ENCODE measurements around the gene DEFB131B. TPM values are rescaled to one million over a fixed set of nuclear protein-coding genes. Genes with fewer than 3 reads are reported as not detected.

The DEFB131B gene

DNA sequence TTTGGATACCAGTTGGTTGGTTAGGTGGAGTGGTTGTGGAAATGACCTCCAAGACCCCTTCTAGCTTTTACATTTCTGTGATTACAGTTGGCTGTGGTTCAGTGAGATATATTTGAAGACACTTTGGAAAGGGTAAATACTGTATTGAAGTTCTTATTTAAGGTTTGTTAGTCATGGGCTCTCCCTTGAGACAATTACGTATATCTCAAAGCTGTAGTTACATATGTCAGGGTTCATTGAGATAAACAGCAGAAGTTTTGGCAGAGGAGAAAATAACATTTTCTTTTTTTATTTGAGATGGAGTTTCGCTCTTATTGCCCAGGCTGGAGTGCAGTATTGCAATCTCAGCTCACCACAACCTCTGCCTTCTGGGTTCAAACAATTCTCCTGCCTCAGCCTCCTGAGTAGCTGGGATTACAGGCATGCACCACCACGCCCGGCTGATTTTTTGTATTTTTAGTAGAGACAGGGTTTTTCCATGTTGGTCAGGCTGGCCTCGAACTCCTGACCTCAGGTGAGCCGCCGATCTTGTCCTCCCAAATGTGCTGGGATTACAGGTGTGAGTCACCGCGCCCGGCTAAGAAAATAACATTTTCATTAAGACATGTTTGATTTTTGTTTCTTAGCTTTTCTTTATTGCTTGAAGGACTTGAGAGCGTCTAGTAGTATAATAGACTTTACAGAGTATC is 52.4 kb downstream of the DEFB131B start:
- no peak overlapping the region for H2BK15ac ChIP-seq (ENCODE audit: low read depth, poor library complexity, severe bottlenecking)
- H2BK120ac ChIP-seq (ENCODE audit: low read depth, low read length), result no peak overlapping the region
- no peak overlapping the region for H3K18ac ChIP-seq (ENCODE audit: low read depth in 1 of 2, low read length in 2 of 2)
- no peak overlapping the region for H2AFZ ChIP-seq (ENCODE audit: low read depth, low read length)
- no peak overlapping the region for H4K8ac ChIP-seq (ENCODE audit: low read length)
- peaks cover 10% of the 10 kb centered on the region for H3K4me1 ChIP-seq (ENCODE audit: control insufficient read depth, insufficient read depth, low read depth, low read length)
- H4K91ac ChIP-seq (ENCODE audit: low read length), result no peak overlapping the region
- no peak overlapping the region for H2AK5ac ChIP-seq (ENCODE audit: low read length, severe bottlenecking)
- no peak overlapping the region for H3K23ac ChIP-seq (ENCODE audit: low read length in 2 of 2)
- H3K14ac ChIP-seq (ENCODE audit: low read length in 2 of 2), result no peak overlapping the region
- H3K4me2 ChIP-seq (ENCODE audit: low read length, poor library complexity, severe bottlenecking), result no peak overlapping the region
- DNase-seq, result no peak
- H2BK12ac ChIP-seq (ENCODE audit: low read length in 2 of 2), result no peak overlapping the region
- H2BK5ac ChIP-seq (ENCODE audit: low read depth, low read length, poor library complexity, severe bottlenecking), result no peak overlapping the region
- WGBS, result 90% methylated on average over 10 of the region's 11 CpGs
- no peak overlapping the region for H3K27ac ChIP-seq (ENCODE audit: low read length, poor library complexity, severe bottlenecking)
- no peak overlapping the region for H3K4ac ChIP-seq (ENCODE audit: low read depth in 1 of 2, low read length in 2 of 2)
- H3K4me3 ChIP-seq (ENCODE audit: insufficient read depth in 1 of 2, low read depth in 1 of 2, low read length in 2 of 2), result peak overlapping the region in 1 of 2 experiments; percentile 96
- peaks cover 10% of the 10 kb centered on the region for H3K79me1 ChIP-seq (replicated peaks; ENCODE audit: low read length, poor library complexity, severe bottlenecking)
- no peaks in the 10 kb centered on the region for H3K36me3 ChIP-seq (ENCODE audit: control insufficient read depth in 1 of 2, insufficient read depth in 2 of 2, low read depth in 1 of 2, low read length in 2 of 2)
- no peak overlapping the region for H3K9ac ChIP-seq (ENCODE audit: low read length)
- no peaks in the 10 kb centered on the region for H3K27me3 ChIP-seq (ENCODE audit: control insufficient read depth in 1 of 2, insufficient read depth in 1 of 2, low read length in 2 of 2)
- no peaks in the 10 kb centered on the region for H3K9me3 ChIP-seq (ENCODE audit: control insufficient read depth, low read length)

DNA sequence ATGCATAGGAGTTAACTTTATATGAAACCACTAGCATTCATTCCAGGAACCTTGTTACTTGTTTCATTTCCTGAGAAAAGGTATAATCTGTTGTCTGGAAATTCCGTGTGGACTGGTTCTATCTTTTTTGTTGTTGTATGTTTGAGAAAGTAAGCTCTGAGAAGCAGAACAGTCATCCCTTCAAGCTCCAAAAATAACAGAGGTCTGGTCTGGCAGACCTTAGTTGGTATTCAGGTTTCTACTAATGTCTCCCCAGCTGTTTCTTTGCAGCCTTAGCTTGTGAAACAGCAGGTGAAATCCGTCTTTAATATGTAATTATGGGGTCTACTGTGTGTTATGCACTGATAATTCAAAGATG is 53.0 kb downstream of the DEFB131B start:
- Histone ChIP-seq H2BK12ac (ENCODE audit: low read length in 2 of 2) (no peak overlapping the region), H3K23ac (ENCODE audit: low read length in 2 of 2) (no peak overlapping the region), H3K4me1 (ENCODE audit: control insufficient read depth, insufficient read depth, low read depth, low read length) (peaks cover 10% of the 10 kb centered on the region), H3K9ac (ENCODE audit: low read length) (no peak overlapping the region), H2BK5ac (ENCODE audit: low read depth, low read length, poor library complexity, severe bottlenecking) (no peak overlapping the region), H2BK15ac (ENCODE audit: low read depth, poor library complexity, severe bottlenecking) (no peak overlapping the region), H3K4me3 (ENCODE audit: insufficient read depth in 1 of 2, low read depth in 1 of 2, low read length in 2 of 2) (no peak overlapping the region), H4K91ac (ENCODE audit: low read length) (no peak overlapping the region), H2BK120ac (ENCODE audit: low read depth, low read length) (no peak overlapping the region), H3K14ac (ENCODE audit: low read length in 2 of 2) (no peak overlapping the region), H3K4ac (ENCODE audit: low read depth in 1 of 2, low read length in 2 of 2) (no peak overlapping the region), H3K9me3 (ENCODE audit: control insufficient read depth, low read length) (no peaks in the 10 kb centered on the region), H3K27me3 (ENCODE audit: control insufficient read depth in 1 of 2, insufficient read depth in 1 of 2, low read length in 2 of 2) (no peaks in the 10 kb centered on the region), H3K18ac (ENCODE audit: low read depth in 1 of 2, low read length in 2 of 2) (no peak overlapping the region), H2AK5ac (ENCODE audit: low read length, severe bottlenecking) (no peak overlapping the region), H3K36me3 (ENCODE audit: control insufficient read depth in 1 of 2, insufficient read depth in 2 of 2, low read depth in 1 of 2, low read length in 2 of 2) (no peaks in the 10 kb centered on the region), H4K8ac (ENCODE audit: low read length) (no peak overlapping the region), H3K79me1 (replicated peaks; ENCODE audit: low read length, poor library complexity, severe bottlenecking) (peaks cover 7% of the 10 kb centered on the region), H2AFZ (ENCODE audit: low read depth, low read length) (no peak overlapping the region), H3K27ac (ENCODE audit: low read length, poor library complexity, severe bottlenecking) (no peak overlapping the region), H3K4me2 (ENCODE audit: low read length, poor library complexity, severe bottlenecking) (no peak overlapping the region)
- WGBS, result 87% methylated on average over 2 of the region's 2 CpGs
- DNase-seq, result no peak

DNA sequence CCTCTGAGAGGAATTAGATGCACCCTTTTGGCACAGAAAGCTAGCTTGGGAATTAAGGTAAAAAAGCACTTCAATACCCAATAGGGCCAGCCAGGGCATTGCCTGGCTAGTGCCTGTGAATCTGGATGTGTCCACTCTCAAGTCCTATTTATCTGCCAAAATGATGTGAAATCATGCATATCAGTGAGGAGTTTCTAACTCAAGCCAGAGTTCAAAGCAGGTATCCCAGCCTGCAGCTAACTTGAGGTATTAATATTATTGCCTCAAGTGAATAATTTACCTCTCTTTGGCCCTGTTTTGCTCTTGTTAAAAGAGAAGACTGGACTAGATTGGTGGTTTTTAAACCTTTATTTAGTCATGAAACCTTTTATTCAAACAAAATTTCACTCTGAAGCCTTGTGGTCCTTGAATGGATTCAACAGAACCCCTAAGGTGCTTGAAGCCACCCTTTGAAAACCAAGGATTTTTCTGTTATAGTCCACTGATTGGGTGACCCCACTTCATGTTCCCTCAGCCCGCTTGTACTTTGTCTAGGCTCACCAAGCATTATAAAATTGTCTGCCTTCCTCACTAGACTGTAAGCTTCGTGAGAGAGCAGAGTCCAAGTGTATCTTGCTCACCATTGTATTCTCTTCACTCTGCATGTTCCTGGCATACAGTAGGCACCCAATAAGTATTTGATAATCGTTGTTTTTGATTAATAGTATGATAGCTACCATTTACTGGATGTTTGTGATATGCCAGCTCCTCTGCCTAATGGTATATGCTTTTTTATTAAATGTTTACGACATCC is 55.1 kb downstream of the DEFB131B start:
- Histone ChIP-seq H3K4ac (ENCODE audit: low read depth in 1 of 2, low read length in 2 of 2) (no peak overlapping the region), H3K27me3 (ENCODE audit: control insufficient read depth in 1 of 2, insufficient read depth in 1 of 2, low read length in 2 of 2) (no peaks in the 10 kb centered on the region), H3K9me3 (ENCODE audit: control insufficient read depth, low read length) (no peaks in the 10 kb centered on the region), H3K4me2 (ENCODE audit: low read length, poor library complexity, severe bottlenecking) (peak overlapping the region; percentile 37), H3K9ac (ENCODE audit: low read length) (no peak overlapping the region), H3K27ac (ENCODE audit: low read length, poor library complexity, severe bottlenecking) (peak overlapping the region; percentile 68), H3K23ac (ENCODE audit: low read length in 2 of 2) (no peak overlapping the region), H3K79me1 (replicated peaks; ENCODE audit: low read length, poor library complexity, severe bottlenecking) (peaks cover 2% of the 10 kb centered on the region), H3K36me3 (ENCODE audit: control insufficient read depth in 1 of 2, insufficient read depth in 2 of 2, low read depth in 1 of 2, low read length in 2 of 2) (peaks cover 0 to 7% of the 10 kb centered on the region in 2 experiments), H2BK120ac (ENCODE audit: low read depth, low read length) (no peak overlapping the region), H3K14ac (ENCODE audit: low read length in 2 of 2) (no peak overlapping the region), H3K4me1 (ENCODE audit: control insufficient read depth, insufficient read depth, low read depth, low read length) (peaks cover 5% of the 10 kb centered on the region), H4K91ac (ENCODE audit: low read length) (no peak overlapping the region), H2BK12ac (ENCODE audit: low read length in 2 of 2) (no peak overlapping the region), H4K8ac (ENCODE audit: low read length) (no peak overlapping the region), H3K18ac (ENCODE audit: low read depth in 1 of 2, low read length in 2 of 2) (no peak overlapping the region), H2BK5ac (ENCODE audit: low read depth, low read length, poor library complexity, severe bottlenecking) (no peak overlapping the region), H2BK15ac (ENCODE audit: low read depth, poor library complexity, severe bottlenecking) (no peak overlapping the region), H2AFZ (ENCODE audit: low read depth, low read length) (no peak overlapping the region), H3K4me3 (ENCODE audit: insufficient read depth in 1 of 2, low read depth in 1 of 2, low read length in 2 of 2) (no peak overlapping the region), H2AK5ac (ENCODE audit: low read length, severe bottlenecking) (peak overlapping the region; percentile 81)
- WGBS, result 92% methylated on average over 4 of the region's 4 CpGs
- no peak for DNase-seq

Small RNA genes lying within 50 kb of the gene (small RNA-seq; reads per million reads assigned to genes)
- gene RNA5SP342 (ENCODE audit: low read depth), result not detected
